Stomach (tissue), 9 donors: ENCODE data around the gene NLRC5. TPM values are rescaled to one million over a fixed set of nuclear protein-coding genes. Genes with fewer than 3 reads are reported as not detected.
"Not testable (repeated sequence)": the region's sequence is repeated elsewhere in the genome, so short reads cannot be mapped to it uniquely, and the experiment has no call there.

Source experiments
- DNase-seq, 2 donors: peaks; one replicate each; pipeline versions ENCODE4 v3.0.0 to v3.0.0-alpha.2; 2013 to 2019
- H3K27ac ChIP-seq, 5 donors: fragments of 200-600 bp in 4 of 5; sonication (generic) in 4 of 5; one replicate each; pipeline ENCODE4 v1.5.1; 2013 to 2019; ENCODE audit warnings: mild to moderate bottlenecking in 1 of 5, moderate library complexity in 1 of 5
- H3K27me3 ChIP-seq, 3 donors: fragments of 200-600 bp; sonication (generic); one replicate each; pipeline ENCODE4 v1.5.1; 2017 to 2019; ENCODE audit warnings: mixed run types in 1 of 3
- H3K36me3 ChIP-seq, 4 donors: fragments of 200-600 bp; sonication (generic); 1 replicate in 3 of 4; 2 replicates in 1 of 4; pipeline ENCODE4 v1.5.1; 2016 to 2019
- H3K4me1 ChIP-seq, 4 donors: fragments of 200-600 bp; sonication (generic); one replicate each; pipeline ENCODE4 v1.5.1; 2016 to 2019
- H3K4me3 ChIP-seq, 4 donors: fragments of 200-600 bp; sonication (generic) in 3 of 4; one replicate each; pipeline ENCODE4 v1.5.1; 2016 to 2019; ENCODE audit warnings: mild to moderate bottlenecking in 1 of 4
- H3K9me3 ChIP-seq, 4 donors: fragments of 200-600 bp; sonication (generic); one replicate each; pipeline ENCODE4 v1.5.1; 2016 to 2019
- CTCF ChIP-seq, 7 experiments: fragments of 450-650 bp in 4 of 7; fragments of 200-600 bp in 3 of 7; sonication (generic) in 3 of 7; IDR thresholded peaks; one replicate each; pipeline ENCODE4 v1.5.1; 2016 to 2019; ENCODE audit warnings: antibody characterized with exemption in 7 of 7, control low read depth in 2 of 7, mild to moderate bottlenecking in 1 of 7
- EP300 ChIP-seq: sonication (generic); formaldehyde crosslinking; IDR thresholded peaks from one replicate; pipeline ENCODE4 v1.6.1; 2017; ENCODE audit warnings: antibody characterized with exemption
- POLR2A ChIP-seq, 4 donors: fragments of 450-650 bp; IDR thresholded peaks; one replicate each; pipeline ENCODE4 v1.6.1; 2016; ENCODE audit warnings: antibody characterized with exemption in 4 of 4, control low read depth in 2 of 4, mild to moderate bottlenecking in 1 of 4, moderate library complexity in 1 of 4
- POLR2AphosphoS5 ChIP-seq, 3 donors: sonication (generic); formaldehyde crosslinking; IDR thresholded peaks; one replicate each; pipeline ENCODE4 v1.6.1; 2016; ENCODE audit warnings: antibody characterized with exemption in 3 of 3
- WGBS, 5 donors: extraction: QIAGEN DNeasy Blood & Tissue Kit in 3 of 5; methylation state at CpG; one replicate each; pipeline versions ENCODE4 v1.1.5 to v1.1.7; 2013 to 2018; 5-methylcytosine and 5-hydroxymethylcytosine counted together
- intact Hi-C: fragments of 100-400 bp; cut with DNase I; formaldehyde crosslinking; loops from one replicate; pipeline ENCODE4 v1.15.1; 2023; ENCODE audit warnings: low total_unique reads
- polyA plus RNA-seq, 3 donors: library from polyadenylated mRNA; stranded (reverse); fragments of 200-250 nt; gene quantifications; one replicate each; pipeline ENCODE4 v1.2.3, GENCODE V29; 2013
- total RNA-seq, 5 donors: library from RNA; depleted of rRNA; stranded (reverse); fragments of >200 nt; gene quantifications; one replicate each; pipeline versions ENCODE4 v1.1.0 to v1.2.3, GENCODE V29; 2014 to 2016
- donor health status: healthy with polysubstance abuse.
- donor health status: Bipolar disorder and iron deficiency.
- donor health status: healthy.

Gene NLRC5
- total and polyA plus RNA-seq, 8 donors: 11.7 to 265 (median 29.4) TPM

GRCh38 chr16:57108432-57108831, 119.1 kb downstream of the NLRC5 start:
- peaks cover 0 to 14% (median 0%) of the 10 kb centered on the region in 4 donors for H3K4me1 ChIP-seq
- no peak overlapping the region for H3K27ac ChIP-seq
- TF ChIP-seq POLR2AphosphoS5 (IDR thresholded peaks at IDR 0.05) (no peak), POLR2A (IDR thresholded peaks at IDR 0.05) (no peak)
- H3K36me3 ChIP-seq: peaks cover 0 to 4% (median 3%) of the 10 kb centered on the region in 4 donors
- H3K4me3 ChIP-seq: no peak overlapping the region
- WGBS, 5 donors: 67 to 88% (median 73%) methylated on average over 1 of the region's 1 CpG
- DNase-seq: no peak
- no peaks in the 10 kb centered on the region for H3K9me3 ChIP-seq
- H3K27me3 ChIP-seq: no peaks in the 10 kb centered on the region
- intact Hi-C loops: no loop called here

GRCh38 chr16:57109259-57110105, 120.1 kb downstream of the NLRC5 start:
- intact Hi-C loops, H3K9me3 ChIP-seq, H3K4me3 ChIP-seq, H3K27me3 ChIP-seq, DNase-seq, H3K27ac ChIP-seq: not testable (repeated sequence)
- peaks cover 0 to 14% (median 0%) of the 10 kb centered on the region in 4 donors for H3K4me1 ChIP-seq
- H3K36me3 ChIP-seq: peaks cover 0 to 14% (median 11%) of the 10 kb centered on the region in 4 donors
- WGBS, 5 donors: 85 to 90% (median 87%) methylated on average over 10 of the region's 10 CpGs

GRCh38 chr16:57110937-57111336, 121.6 kb downstream of the NLRC5 start:
- peaks cover 3 to 15% (median 8%) of the 10 kb centered on the region in 4 donors for H3K4me1 ChIP-seq
- intact Hi-C loops: no loop called here
- no peak overlapping the region for H3K27ac ChIP-seq
- no peaks in the 10 kb centered on the region for H3K9me3 ChIP-seq
- TF ChIP-seq POLR2AphosphoS5 (IDR thresholded peaks at IDR 0.05) (no peak), CTCF (IDR thresholded peaks at IDR 0.05) (no peak), POLR2A (IDR thresholded peaks at IDR 0.05) (no peak), EP300 (no peak)
- no peak overlapping the region for H3K4me3 ChIP-seq
- 93 to 98% (median 94%) methylated on average over 4 of the region's 4 CpGs for WGBS, 5 donors
- peaks cover 0 to 14% (median 11%) of the 10 kb centered on the region in 4 donors for H3K36me3 ChIP-seq
- no peaks in the 10 kb centered on the region for H3K27me3 ChIP-seq
- DNase-seq: no peak

GRCh38 chr16:57111420-57111819, 122.1 kb downstream of the NLRC5 start:
- no peak for DNase-seq
- intact Hi-C loops: no loop called here
- no peak overlapping the region for H3K4me3 ChIP-seq
- H3K27ac ChIP-seq: no peak overlapping the region
- peaks cover 0 to 14% (median 11%) of the 10 kb centered on the region in 4 donors for H3K36me3 ChIP-seq
- H3K27me3 ChIP-seq: no peaks in the 10 kb centered on the region
- WGBS, 5 donors: 89 to 96% (median 93%) methylated on average over 2 of the region's 2 CpGs
- H3K9me3 ChIP-seq: no peaks in the 10 kb centered on the region
- no peak for TF ChIP-seq POLR2A (IDR thresholded peaks at IDR 0.05)
- no peak for TF ChIP-seq CTCF (IDR thresholded peaks at IDR 0.05)
- TF ChIP-seq EP300: no peak
- H3K4me1 ChIP-seq: peaks cover 3 to 19% (median 9%) of the 10 kb centered on the region in 4 donors

- WGBS, 5 donors: 55 to 82% (median 75%) methylated on average over 10 of the region's 10 CpGs
- TF ChIP-seq POLR2AphosphoS5 (IDR thresholded peaks at IDR 0.05): no peak
- no peak for TF ChIP-seq POLR2A (IDR thresholded peaks at IDR 0.05)
- no peak for TF ChIP-seq EP300
- TF ChIP-seq CTCF (IDR thresholded peaks at IDR 0.05): no peak
- Histone ChIP-seq H3K27me3 (no peaks in the 10 kb centered on the region), H3K4me3 (no peak overlapping the region), H3K36me3 (peaks cover 4 to 24% (median 21%) of the 10 kb centered on the region in 4 donors), H3K27ac (peak overlapping the region in 1 of 5 donors; percentile 3), H3K9me3 (no peaks in the 10 kb centered on the region), H3K4me1 (peaks cover 3 to 14% (median 9%) of the 10 kb centered on the region in 4 donors)
- intact Hi-C loops: no loop called here
- no peak for DNase-seq
Measured at GRCh38 chr16:57112403-57113041, 123.2 kb downstream of the NLRC5 start.
